Thyroid gland (tissue), 4 donors: ENCODE results near the gene DSG4.

ENCODE experiments used
- CTCF ChIP-seq, 6 experiments: fragments of 200-600 bp in 3 of 6; fragments of 450-650 bp in 3 of 6; sonication (generic) in 3 of 6; IDR thresholded peaks; one replicate each; pipeline ENCODE4 v1.5.1; 2016 to 2019; ENCODE audit warnings: antibody characterized with exemption in 6 of 6, mild to moderate bottlenecking in 2 of 6, inconsistent platforms in 1 of 6, moderate library complexity in 1 of 6
- POLR2A ChIP-seq, 2 donors: fragments of 450-650 bp; IDR thresholded peaks; one replicate each; pipeline ENCODE4 v1.6.1; 2017; ENCODE audit warnings: antibody characterized with exemption in 2 of 2, mild to moderate bottlenecking in 2 of 2, moderate library complexity in 1 of 2

GRCh38 chr18:31401156-31402025 is 24.8 kb downstream of the DSG4 start:
- TF ChIP-seq POLR2A (IDR thresholded peaks at IDR 0.05), result no peak
- no peak for TF ChIP-seq CTCF (IDR thresholded peaks at IDR 0.05)
